Neural crest cell (in vitro differentiated cells): ENCODE data around the gene TIMP3. TPM values are rescaled to one million over a fixed set of nuclear protein-coding genes. Genes with fewer than 3 reads are reported as not detected.
A peak's percentile ranks its signal among the peaks of the same experiment; 100 is the strongest.

ENCODE experiments used
- DNase-seq: peaks from one replicate; pipeline ENCODE4 v3.0.0; 2021; ENCODE audit warnings: low read depth, mixed read lengths, low spot score
- H3K27ac Mint-ChIP-seq: one replicate; pipeline ENCODE4 v1.8.0; 2021; ENCODE audit warnings: mild to moderate bottlenecking, mixed read lengths; ENCODE audit not compliant: unreplicated experiment
- H3K27me3 Mint-ChIP-seq: 2 replicates; pipeline ENCODE4 v1.8.0; 2021; ENCODE audit warnings: low read depth, mild to moderate bottlenecking, mixed read lengths
- H3K36me3 Mint-ChIP-seq: 2 replicates; pipeline ENCODE4 v1.8.0; 2021; ENCODE audit warnings: low read depth, mild to moderate bottlenecking, mixed read lengths
- H3K4me1 Mint-ChIP-seq: 2 replicates; pipeline ENCODE4 v1.8.0; 2021; ENCODE audit warnings: mixed read lengths
- H3K4me3 Mint-ChIP-seq: one replicate; pipeline ENCODE4 v1.8.0; 2021; ENCODE audit warnings: mild to moderate bottlenecking, mixed read lengths
- H3K9me3 Mint-ChIP-seq: 2 replicates; pipeline ENCODE4 v1.8.0; 2021; ENCODE audit warnings: mixed read lengths
- CTCF ChIP-seq: fragments of 200-600 bp; sonication (generic); conservative IDR thresholded peaks from 2 replicates; pipeline ENCODE4 v1.5.0; 2021; ENCODE audit warnings: antibody characterized with exemption, mild to moderate bottlenecking
- total RNA-seq: library from RNA; stranded (reverse); gene quantifications from 2 replicates; pipeline ENCODE4 v1.2.1, GENCODE V29; 2021

TIMP3 gene
- total RNA-seq, 1 donor from 2014 or later, result 21.6 TPM

DNA sequence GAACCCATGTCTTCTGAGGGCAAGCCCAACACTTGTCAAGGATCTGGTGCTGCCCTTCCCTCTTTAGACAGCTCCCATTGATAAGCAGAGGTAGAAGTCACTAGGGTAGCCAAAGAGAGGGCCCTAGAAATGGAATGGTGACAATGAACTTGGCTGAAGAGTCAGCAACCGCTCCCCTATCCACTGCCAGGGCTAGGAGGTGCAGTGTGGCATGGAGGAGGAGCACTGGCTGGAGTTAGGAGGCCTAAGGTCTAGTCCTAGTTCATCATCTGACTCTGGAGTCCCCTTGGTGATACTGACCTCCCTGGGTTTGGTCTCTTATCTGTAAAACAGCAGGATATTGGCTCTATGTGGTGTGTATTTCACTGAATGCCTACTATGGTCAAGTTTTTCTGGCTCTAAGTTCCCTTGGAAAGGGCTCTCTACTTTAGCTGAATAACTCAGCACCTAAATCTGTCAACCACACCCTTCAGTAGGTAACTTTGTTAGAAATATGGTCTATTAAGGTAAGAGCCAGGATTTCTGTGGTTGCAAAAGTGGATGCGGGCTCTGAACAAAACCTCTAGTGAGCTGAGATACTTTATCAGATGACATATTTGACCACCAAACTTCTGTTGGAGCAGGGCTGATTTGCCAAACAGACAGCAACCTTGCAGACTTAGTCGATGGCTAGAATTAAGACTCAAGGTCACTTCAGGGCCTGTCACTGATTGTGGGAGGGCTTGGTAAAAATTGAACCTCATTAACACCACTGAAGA is 10.5 kb downstream of the TIMP3 start:
- Mint-ChIP-seq H3K36me3 (no peaks in the 10 kb centered on the region), H3K4me1 (peaks cover 8% of the 10 kb centered on the region), H3K9me3 (no peaks in the 10 kb centered on the region), H3K27me3 (no peaks in the 10 kb centered on the region), H3K27ac (no peak overlapping the region), H3K4me3 (no peak overlapping the region)
- no peak for DNase-seq
- TF ChIP-seq CTCF, result no peak

DNA sequence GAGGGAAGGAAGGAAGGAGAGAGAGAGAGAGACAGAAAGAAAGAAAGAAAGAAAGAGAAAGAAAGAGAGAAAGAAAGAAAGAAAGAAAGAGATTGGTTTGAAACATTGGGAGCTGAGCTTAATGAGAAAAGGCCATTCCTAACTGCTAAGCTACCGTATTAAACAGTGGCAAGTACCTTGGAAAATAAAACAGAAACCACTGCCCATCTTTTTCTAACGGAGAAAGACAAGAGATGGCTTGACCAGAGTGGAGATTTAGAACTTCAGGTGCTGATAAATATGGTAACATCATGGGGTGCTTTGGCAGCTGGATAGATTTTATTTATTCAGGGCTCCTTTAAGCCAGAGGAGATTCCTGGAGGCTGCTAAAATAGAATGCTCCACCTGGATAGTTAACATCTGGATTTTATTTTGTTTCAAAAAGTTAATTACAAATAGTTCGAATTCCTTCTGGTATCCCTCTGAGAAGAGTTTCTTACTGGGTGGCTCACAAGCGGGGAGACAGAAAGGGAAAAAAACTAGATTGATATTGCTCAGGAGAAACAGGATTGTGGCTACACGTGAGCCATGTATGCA is 12.9 kb downstream of the TIMP3 start:
- no peak for TF ChIP-seq CTCF
- no peaks in the 10 kb centered on the region for H3K36me3 Mint-ChIP-seq
- no peaks in the 10 kb centered on the region for H3K27me3 Mint-ChIP-seq
- peaks cover 13% of the 10 kb centered on the region for H3K4me1 Mint-ChIP-seq
- no peak overlapping the region for H3K27ac Mint-ChIP-seq
- DNase-seq, result no peak
- H3K9me3 Mint-ChIP-seq, result no peaks in the 10 kb centered on the region
- no peak overlapping the region for H3K4me3 Mint-ChIP-seq

GRCh38 chr22:32815059-32815458 is 13.6 kb downstream of the TIMP3 start:
- H3K4me1 Mint-ChIP-seq, result peaks cover 13% of the 10 kb centered on the region
- no peaks in the 10 kb centered on the region for H3K9me3 Mint-ChIP-seq
- no peak overlapping the region for H3K4me3 Mint-ChIP-seq
- no peaks in the 10 kb centered on the region for H3K36me3 Mint-ChIP-seq
- H3K27ac Mint-ChIP-seq, result no peak overlapping the region
- no peaks in the 10 kb centered on the region for H3K27me3 Mint-ChIP-seq
- no peak for DNase-seq
- TF ChIP-seq CTCF, result no peak

DNA sequence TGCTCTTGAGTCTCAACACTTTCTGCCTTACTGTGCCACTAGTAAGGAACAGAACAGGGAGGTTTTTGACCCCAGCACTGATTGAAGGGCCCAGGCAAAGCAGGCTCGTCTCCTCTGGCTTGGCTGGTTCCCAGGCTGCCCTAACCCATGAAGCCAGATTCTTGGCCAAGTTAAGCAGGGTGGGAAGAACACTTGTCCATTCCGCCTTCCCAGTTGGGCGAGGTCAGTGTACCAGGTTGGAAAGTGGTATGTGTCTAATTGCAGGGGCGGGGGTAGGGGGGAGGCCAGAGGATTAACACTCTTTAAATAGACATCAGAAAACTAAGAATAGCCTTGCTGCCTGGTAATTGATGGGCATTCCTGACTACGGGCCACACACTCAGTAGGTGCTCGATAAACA is 14.4 kb downstream of the TIMP3 start:
- no peak for DNase-seq
- H3K36me3 Mint-ChIP-seq, result no peaks in the 10 kb centered on the region
- peaks cover 9% of the 10 kb centered on the region for H3K4me1 Mint-ChIP-seq
- no peak for TF ChIP-seq CTCF
- H3K27me3 Mint-ChIP-seq, result no peaks in the 10 kb centered on the region
- peak overlapping the region; percentile 43 for H3K27ac Mint-ChIP-seq
- no peaks in the 10 kb centered on the region for H3K9me3 Mint-ChIP-seq
- no peak overlapping the region for H3K4me3 Mint-ChIP-seq

- no peak for DNase-seq
- Mint-ChIP-seq H3K9me3 (no peaks in the 10 kb centered on the region), H3K4me1 (peaks cover 9% of the 10 kb centered on the region), H3K27ac (peak overlapping the region; percentile 68), H3K27me3 (no peaks in the 10 kb centered on the region), H3K4me3 (no peak overlapping the region), H3K36me3 (no peaks in the 10 kb centered on the region)
- no peak for TF ChIP-seq CTCF
These were observed 15.7 kb downstream of the TIMP3 start for GRCh38 chr22:32817137-32817730.
